Mucosa of rectum (tissue), 2 donors: ENCODE results near the gene SKAP1.

ENCODE experiments used
- H3K27ac ChIP-seq, 2 donors: one replicate each; pipeline ENCODE4 v1.7.0; 2013; ENCODE audit warnings: inconsistent platforms in 2 of 2, low read depth in 2 of 2, low read length in 2 of 2
- H3K27me3 ChIP-seq, 2 donors: one replicate each; pipeline ENCODE4 v1.7.0; 2013; ENCODE audit warnings: low read length in 2 of 2; ENCODE audit not compliant: control insufficient read depth in 2 of 2, insufficient read depth in 2 of 2
- H3K36me3 ChIP-seq, 2 donors: one replicate each; pipeline ENCODE4 v1.7.0; 2013; ENCODE audit warnings: low read length in 2 of 2; ENCODE audit not compliant: control insufficient read depth in 2 of 2, insufficient read depth in 2 of 2
- H3K4me1 ChIP-seq, 2 donors: one replicate each; pipeline ENCODE4 v1.7.0; 2013; ENCODE audit warnings: low read length in 2 of 2, mild to moderate bottlenecking in 1 of 2; ENCODE audit not compliant: control insufficient read depth in 2 of 2, insufficient read depth in 2 of 2
- H3K4me3 ChIP-seq, 2 donors: one replicate each; pipeline ENCODE4 v1.7.0; 2013; ENCODE audit warnings: low read length in 2 of 2
- H3K9ac ChIP-seq, 2 donors: one replicate each; pipeline ENCODE4 v1.7.0; 2013; ENCODE audit warnings: low read length in 2 of 2, low read depth in 1 of 2, mild to moderate bottlenecking in 1 of 2
- H3K9me3 ChIP-seq, 2 donors: one replicate each; pipeline ENCODE4 v1.7.0; 2013; ENCODE audit warnings: low read length in 2 of 2; ENCODE audit not compliant: control insufficient read depth in 2 of 2
- donor health status: healthy.
- donor health status: Normal muscosa, but diverticular disease.

The SKAP1 gene

DNA sequence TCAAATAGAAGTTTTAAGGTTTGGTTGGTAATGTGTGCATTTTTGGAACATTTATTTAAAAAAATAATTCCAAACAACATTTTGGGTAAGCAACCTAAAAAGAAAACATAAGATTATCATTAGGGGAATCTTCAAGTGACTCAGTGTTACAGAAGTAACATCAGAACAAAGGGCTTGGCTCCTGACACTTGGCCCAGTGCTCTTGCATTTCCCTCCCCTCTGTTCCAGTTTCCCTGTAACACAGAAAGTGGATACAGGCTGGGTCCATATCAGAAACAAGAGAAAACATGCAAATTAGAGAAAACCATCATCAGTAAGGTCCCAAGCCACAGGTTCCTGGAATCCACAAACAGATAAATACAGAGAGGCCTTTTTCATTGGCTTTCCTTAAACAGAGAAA is 40.1 kb downstream of the SKAP1 start:
- Histone ChIP-seq H3K9ac (no peak overlapping the region), H3K27ac (no peak overlapping the region), H3K4me1 (no peaks in the 10 kb centered on the region), H3K36me3 (no peaks in the 10 kb centered on the region), H3K27me3 (no peaks in the 10 kb centered on the region), H3K9me3 (no peaks in the 10 kb centered on the region), H3K4me3 (no peak overlapping the region)

GRCh38 chr17:48388955-48389743 is 40.9 kb downstream of the SKAP1 start:
- Histone ChIP-seq H3K4me3 (no peak overlapping the region), H3K27me3 (no peaks in the 10 kb centered on the region), H3K9ac (no peak overlapping the region)

GRCh38 chr17:48386826-48387225 is 43.2 kb downstream of the SKAP1 start:
- Histone ChIP-seq H3K27me3 (no peaks in the 10 kb centered on the region), H3K27ac (no peak overlapping the region), H3K4me1 (no peaks in the 10 kb centered on the region), H3K9me3 (no peaks in the 10 kb centered on the region), H3K36me3 (no peaks in the 10 kb centered on the region), H3K9ac (no peak overlapping the region), H3K4me3 (no peak overlapping the region)

More at GRCh38 chr17:48388955-48389743, 40.9 kb downstream of the SKAP1 start:
- Histone ChIP-seq H3K4me1 (no peaks in the 10 kb centered on the region), H3K27ac (no peak overlapping the region), H3K36me3 (no peaks in the 10 kb centered on the region), H3K9me3 (no peaks in the 10 kb centered on the region)

DNA sequence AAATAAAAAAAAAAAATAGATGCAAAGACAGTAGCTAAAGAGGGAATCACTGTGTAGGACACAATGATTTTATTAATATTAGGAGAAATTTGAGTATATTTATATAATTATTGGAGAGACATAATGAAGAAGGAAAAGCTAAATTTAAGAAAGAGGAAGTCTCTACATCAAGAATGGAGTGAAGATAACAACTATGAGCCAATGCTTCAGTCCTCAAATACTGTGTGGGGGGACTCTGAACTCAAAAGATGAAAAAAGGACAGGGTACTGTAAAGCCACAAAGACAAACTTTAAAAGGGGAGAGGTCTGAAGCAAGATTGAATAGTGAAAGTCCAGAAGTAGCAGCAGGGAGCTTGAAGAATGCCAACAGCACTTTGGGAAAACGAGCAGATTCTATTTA is 44.7 kb downstream of the SKAP1 start:
- H3K36me3 ChIP-seq = no peaks in the 10 kb centered on the region
- no peak overlapping the region for H3K27ac ChIP-seq
- no peaks in the 10 kb centered on the region for H3K9me3 ChIP-seq

GRCh38 chr17:48384164-48384563 is 45.9 kb downstream of the SKAP1 start:
- Histone ChIP-seq H3K27ac (no peak overlapping the region), H3K4me1 (no peaks in the 10 kb centered on the region), H3K9ac (no peak overlapping the region), H3K9me3 (no peaks in the 10 kb centered on the region), H3K36me3 (no peaks in the 10 kb centered on the region), H3K4me3 (no peak overlapping the region), H3K27me3 (no peaks in the 10 kb centered on the region)

More for the DNA sequence above, 44.7 kb downstream of the SKAP1 start:
- Histone ChIP-seq H3K9ac (no peak overlapping the region), H3K27me3 (no peaks in the 10 kb centered on the region), H3K4me3 (no peak overlapping the region), H3K4me1 (no peaks in the 10 kb centered on the region)

DNA sequence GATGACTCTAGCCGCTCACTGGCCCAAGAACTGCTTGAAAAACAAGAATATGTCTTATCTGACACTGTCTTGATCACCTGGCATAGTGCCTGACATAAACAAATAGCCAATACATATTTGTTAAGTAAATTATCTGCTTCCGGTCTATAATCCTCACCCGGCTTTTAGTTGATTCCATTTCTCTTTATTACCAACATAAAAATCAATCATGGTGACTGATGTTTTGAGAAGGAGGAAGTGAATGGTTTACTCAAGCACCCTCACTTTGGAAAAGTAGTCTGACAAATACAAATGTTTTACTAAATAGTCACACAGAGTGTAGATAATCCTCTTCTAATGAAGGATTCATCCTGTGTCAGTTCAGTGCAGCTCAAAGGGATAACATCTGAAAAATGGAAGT is 47.0 kb downstream of the SKAP1 start:
- H3K4me1 ChIP-seq = no peaks in the 10 kb centered on the region
- H3K36me3 ChIP-seq = no peaks in the 10 kb centered on the region
- no peaks in the 10 kb centered on the region for H3K9me3 ChIP-seq
- no peak overlapping the region for H3K27ac ChIP-seq
- no peak overlapping the region for H3K9ac ChIP-seq
- H3K27me3 ChIP-seq = no peaks in the 10 kb centered on the region
- H3K4me3 ChIP-seq = no peak overlapping the region

DNA sequence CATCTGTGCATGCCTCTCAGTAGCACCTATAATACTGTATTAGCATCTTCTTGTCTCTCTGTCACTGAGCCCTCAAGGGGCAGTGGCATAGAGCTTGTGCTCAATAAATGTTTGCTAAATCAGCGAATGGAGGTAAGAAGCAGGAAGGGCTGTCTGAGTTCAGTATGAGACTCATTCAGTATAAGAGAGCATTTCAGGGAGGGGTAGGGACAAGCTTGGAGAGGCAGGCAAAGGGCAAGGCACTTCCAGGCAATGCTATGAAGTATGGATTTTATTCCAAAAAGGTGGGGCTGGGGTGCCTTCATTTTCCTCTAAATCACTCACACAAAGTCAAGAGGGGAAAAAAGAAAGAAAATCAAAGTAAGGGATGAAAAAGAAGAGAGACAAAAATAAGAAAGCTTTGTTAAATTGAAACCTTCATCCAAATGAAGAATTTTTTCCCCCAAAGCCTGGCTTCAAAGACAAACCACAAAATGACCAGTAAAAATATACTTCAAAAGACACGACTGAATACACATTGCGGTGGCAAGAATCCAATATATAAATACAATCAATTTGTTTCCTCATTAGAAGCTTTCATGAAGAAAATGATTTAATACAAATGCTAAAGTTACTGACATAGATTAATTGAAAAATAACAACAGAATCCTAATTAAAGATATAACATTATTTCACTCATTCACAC is 51.2 kb downstream of the SKAP1 start:
- Histone ChIP-seq H3K36me3 (no peaks in the 10 kb centered on the region), H3K27me3 (no peaks in the 10 kb centered on the region), H3K9ac (no peak overlapping the region), H3K4me1 (no peaks in the 10 kb centered on the region), H3K27ac (no peak overlapping the region), H3K4me3 (no peak overlapping the region), H3K9me3 (no peaks in the 10 kb centered on the region)

- H3K27me3 ChIP-seq = no peaks in the 10 kb centered on the region
- no peaks in the 10 kb centered on the region for H3K36me3 ChIP-seq
- no peak overlapping the region for H3K27ac ChIP-seq
- H3K4me3 ChIP-seq = no peak overlapping the region
- H3K4me1 ChIP-seq = no peaks in the 10 kb centered on the region
- no peak overlapping the region for H3K9ac ChIP-seq
- no peaks in the 10 kb centered on the region for H3K9me3 ChIP-seq
These were observed 51.8 kb downstream of the SKAP1 start for GRCh38 chr17:48378238-48378637.

DNA sequence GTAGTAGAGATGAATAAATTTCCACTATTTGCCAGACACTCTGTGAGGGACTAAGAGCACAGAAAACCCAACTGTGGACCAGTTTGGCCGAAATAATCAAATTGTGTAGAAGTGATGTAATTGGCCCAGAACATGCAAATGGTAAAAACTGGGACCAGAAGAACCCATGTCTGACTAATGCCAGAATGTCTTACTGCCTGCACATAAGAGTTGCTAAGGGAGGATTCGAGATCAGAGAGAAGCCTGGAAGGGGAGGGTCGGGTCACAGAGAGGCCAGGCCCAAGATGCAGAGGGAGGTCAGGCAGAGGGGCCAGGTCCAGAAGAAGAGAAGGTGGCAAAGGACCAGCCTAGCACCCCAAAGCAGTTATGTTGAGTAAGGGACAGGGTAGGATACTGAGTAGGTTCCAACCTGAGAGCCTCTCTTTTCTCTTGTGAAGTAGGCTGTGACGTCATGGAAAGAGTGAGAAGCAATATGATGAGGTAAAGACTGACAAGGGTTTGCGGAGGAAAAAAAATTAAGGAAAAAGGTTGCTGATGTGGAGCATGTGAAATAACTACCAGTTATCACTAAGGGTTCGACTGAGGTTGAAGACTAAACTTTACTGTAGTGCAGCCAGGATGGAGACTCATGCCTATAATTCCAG is 53.2 kb downstream of the SKAP1 start:
- Histone ChIP-seq H3K27ac (no peak overlapping the region), H3K4me3 (no peak overlapping the region), H3K36me3 (no peaks in the 10 kb centered on the region), H3K27me3 (no peaks in the 10 kb centered on the region), H3K9me3 (no peaks in the 10 kb centered on the region), H3K4me1 (no peaks in the 10 kb centered on the region), H3K9ac (no peak overlapping the region)

DNA sequence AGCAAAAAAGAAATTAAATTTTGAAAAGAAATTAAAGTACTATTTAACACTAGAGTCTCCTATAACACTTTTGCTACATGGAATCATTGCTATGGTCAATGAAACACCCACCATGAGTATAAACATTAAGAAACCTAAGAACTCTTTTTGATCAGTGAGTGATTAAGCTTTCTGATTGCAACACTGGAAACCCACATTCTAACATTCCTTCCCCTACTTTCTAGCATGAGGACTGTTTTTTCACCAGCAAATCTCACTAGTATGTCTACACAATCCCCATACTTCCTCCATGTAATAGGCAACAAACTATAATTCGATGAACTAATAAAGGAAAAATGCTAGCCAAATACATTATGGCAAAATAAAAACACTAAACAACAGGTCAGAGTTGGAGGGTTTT is 54.7 kb downstream of the SKAP1 start:
- H3K4me3 ChIP-seq = no peak overlapping the region
- H3K4me1 ChIP-seq = no peaks in the 10 kb centered on the region
- H3K36me3 ChIP-seq = no peaks in the 10 kb centered on the region
- no peak overlapping the region for H3K9ac ChIP-seq
- no peaks in the 10 kb centered on the region for H3K27me3 ChIP-seq
- no peak overlapping the region for H3K27ac ChIP-seq
- no peaks in the 10 kb centered on the region for H3K9me3 ChIP-seq
